ENCODE measurements around the gene EXOC4. TPM values are rescaled to one million over a fixed set of nuclear protein-coding genes. Genes with fewer than 3 reads are reported as not detected.

Gene EXOC4
- total RNA-seq, 1 experiment from 2014 or later: 71.0 TPM

DNA sequence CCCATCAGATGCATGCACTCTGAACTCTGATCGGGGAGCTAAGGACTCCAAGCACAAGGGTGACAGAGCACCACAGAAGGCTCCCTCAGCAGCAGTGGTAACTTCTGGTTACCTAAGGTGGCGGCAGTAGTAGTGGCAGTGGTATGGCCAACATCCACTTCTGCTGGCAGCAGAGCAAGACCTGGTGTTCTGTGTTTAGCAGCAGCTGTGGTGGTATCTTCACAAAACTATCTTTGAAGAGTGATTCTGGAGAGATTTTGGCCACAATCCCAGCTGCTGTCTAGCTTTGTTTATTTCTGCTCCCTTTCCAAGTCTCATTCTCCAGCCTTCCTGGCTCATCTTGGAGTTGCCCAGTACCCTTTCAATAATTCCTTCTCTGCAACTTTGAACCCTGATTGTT is 771.9 kb downstream of the EXOC4 start:
- no TSS peak for BruUV-seq (replicated peaks)
- no peaks in the 10 kb centered on the region for H3K9me3 ChIP-seq (ENCODE audit: control insufficient read depth, insufficient read depth, low read depth, low read length)
- POLR2A ChIA-PET: no interaction called here
- intact Hi-C loops (cut with micrococcal nuclease; ENCODE audit: unreplicated experiment) (no loop called here), in situ Hi-C loops (cut with HindIII; ENCODE audit: low pct_unique_long_range_greater_than_20kb, low sequenced_read_pairs) (no loop called here)
- H3K4me3 ChIP-seq (ENCODE audit: low read depth in 2 of 2, low read length in 2 of 2): no peak overlapping the region
- TF ChIP-seq, protein P1, sequence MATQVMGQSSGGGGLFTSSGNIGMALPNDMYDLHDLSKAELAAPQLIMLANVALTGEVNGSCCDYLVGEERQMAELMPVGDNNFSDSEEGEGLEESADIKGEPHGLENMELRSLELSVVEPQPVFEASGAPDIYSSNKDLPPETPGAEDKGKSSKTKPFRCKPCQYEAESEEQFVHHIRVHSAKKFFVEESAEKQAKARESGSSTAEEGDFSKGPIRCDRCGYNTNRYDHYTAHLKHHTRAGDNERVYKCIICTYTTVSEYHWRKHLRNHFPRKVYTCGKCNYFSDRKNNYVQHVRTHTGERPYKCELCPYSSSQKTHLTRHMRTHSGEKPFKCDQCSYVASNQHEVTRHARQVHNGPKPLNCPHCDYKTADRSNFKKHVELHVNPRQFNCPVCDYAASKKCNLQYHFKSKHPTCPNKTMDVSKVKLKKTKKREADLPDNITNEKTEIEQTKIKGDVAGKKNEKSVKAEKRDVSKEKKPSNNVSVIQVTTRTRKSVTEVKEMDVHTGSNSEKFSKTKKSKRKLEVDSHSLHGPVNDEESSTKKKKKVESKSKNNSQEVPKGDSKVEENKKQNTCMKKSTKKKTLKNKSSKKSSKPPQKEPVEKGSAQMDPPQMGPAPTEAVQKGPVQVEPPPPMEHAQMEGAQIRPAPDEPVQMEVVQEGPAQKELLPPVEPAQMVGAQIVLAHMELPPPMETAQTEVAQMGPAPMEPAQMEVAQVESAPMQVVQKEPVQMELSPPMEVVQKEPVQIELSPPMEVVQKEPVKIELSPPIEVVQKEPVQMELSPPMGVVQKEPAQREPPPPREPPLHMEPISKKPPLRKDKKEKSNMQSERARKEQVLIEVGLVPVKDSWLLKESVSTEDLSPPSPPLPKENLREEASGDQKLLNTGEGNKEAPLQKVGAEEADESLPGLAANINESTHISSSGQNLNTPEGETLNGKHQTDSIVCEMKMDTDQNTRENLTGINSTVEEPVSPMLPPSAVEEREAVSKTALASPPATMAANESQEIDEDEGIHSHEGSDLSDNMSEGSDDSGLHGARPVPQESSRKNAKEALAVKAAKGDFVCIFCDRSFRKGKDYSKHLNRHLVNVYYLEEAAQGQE (IDR thresholded peaks at IDR 0.05; ENCODE audit: insufficient read depth in 1 of 2, low read depth in 2 of 2, low read length in 1 of 2): no peak
- TF ChIP-seq TCF7L2 (IDR thresholded peaks at IDR 0.05; ENCODE audit: low read depth, low read length) (no peak), SIN3A (IDR thresholded peaks at IDR 0.05; ENCODE audit: borderline replicate concordance, insufficient read depth, low read depth, low read length) (no peak), POLR2AphosphoS5 (IDR thresholded peaks at IDR 0.05; ENCODE audit: low read depth, low read length) (no peak)
- TF ChIP-seq, protein P2, sequence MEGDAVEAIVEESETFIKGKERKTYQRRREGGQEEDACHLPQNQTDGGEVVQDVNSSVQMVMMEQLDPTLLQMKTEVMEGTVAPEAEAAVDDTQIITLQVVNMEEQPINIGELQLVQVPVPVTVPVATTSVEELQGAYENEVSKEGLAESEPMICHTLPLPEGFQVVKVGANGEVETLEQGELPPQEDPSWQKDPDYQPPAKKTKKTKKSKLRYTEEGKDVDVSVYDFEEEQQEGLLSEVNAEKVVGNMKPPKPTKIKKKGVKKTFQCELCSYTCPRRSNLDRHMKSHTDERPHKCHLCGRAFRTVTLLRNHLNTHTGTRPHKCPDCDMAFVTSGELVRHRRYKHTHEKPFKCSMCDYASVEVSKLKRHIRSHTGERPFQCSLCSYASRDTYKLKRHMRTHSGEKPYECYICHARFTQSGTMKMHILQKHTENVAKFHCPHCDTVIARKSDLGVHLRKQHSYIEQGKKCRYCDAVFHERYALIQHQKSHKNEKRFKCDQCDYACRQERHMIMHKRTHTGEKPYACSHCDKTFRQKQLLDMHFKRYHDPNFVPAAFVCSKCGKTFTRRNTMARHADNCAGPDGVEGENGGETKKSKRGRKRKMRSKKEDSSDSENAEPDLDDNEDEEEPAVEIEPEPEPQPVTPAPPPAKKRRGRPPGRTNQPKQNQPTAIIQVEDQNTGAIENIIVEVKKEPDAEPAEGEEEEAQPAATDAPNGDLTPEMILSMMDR (IDR thresholded peaks at IDR 0.05): no peak
- H3K27ac ChIP-seq (ENCODE audit: low read length): no peak overlapping the region
- ATAC-seq (no peak), DNase-seq (ENCODE audit: low read depth, low spot score) (no peak)
- no peaks in the 10 kb centered on the region for H3K36me3 ChIP-seq (ENCODE audit: control insufficient read depth, insufficient read depth, low read length)
- H3K4me1 ChIP-seq (ENCODE audit: control insufficient read depth, insufficient read depth, low read length): no peaks in the 10 kb centered on the region
- no peaks in the 10 kb centered on the region for H3K27me3 ChIP-seq (ENCODE audit: control insufficient read depth, insufficient read depth, low read length)
- CTCF ChIA-PET: no interaction called here

DNA sequence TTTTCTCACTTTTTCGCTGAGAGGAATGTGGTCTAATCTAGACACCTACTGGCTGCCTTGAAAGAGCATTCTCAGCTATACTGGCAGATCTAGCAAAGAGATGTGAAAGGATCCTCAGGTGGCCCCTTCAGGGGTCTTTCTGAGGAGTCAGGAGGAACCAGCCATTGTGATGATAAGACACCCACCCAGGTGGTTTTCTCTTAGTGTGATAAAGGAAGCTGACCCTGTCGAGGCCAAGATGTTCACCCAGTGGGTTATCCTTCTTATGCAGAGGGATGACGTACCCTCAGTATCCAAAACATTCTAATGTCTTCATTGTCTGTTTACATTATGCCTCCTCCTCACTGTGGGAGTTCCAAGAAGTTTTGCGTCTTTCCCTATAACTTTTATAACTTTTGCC is 776.0 kb downstream of the EXOC4 start:
- Histone ChIP-seq H3K27me3 (ENCODE audit: control insufficient read depth, insufficient read depth, low read length) (no peaks in the 10 kb centered on the region), H3K27ac (ENCODE audit: low read length) (no peak overlapping the region), H3K4me3 (ENCODE audit: low read depth in 2 of 2, low read length in 2 of 2) (no peak overlapping the region), H3K36me3 (ENCODE audit: control insufficient read depth, insufficient read depth, low read length) (no peaks in the 10 kb centered on the region), H3K4me1 (ENCODE audit: control insufficient read depth, insufficient read depth, low read length) (no peaks in the 10 kb centered on the region), H3K9me3 (ENCODE audit: control insufficient read depth, insufficient read depth, low read depth, low read length) (no peaks in the 10 kb centered on the region; the same call in 1 of the 2 replicates)
- intact Hi-C loops (cut with micrococcal nuclease; ENCODE audit: unreplicated experiment): no loop called here
- CTCF ChIA-PET: no interaction called here
- DNase-seq (ENCODE audit: low read depth, low spot score): no peak
- in situ Hi-C loops (cut with HindIII; ENCODE audit: low pct_unique_long_range_greater_than_20kb, low sequenced_read_pairs): no loop called here
- ATAC-seq: no peak
- no peak for TF ChIP-seq TCF7L2 (IDR thresholded peaks at IDR 0.05; ENCODE audit: low read depth, low read length)
- TF ChIP-seq, protein P2 (IDR thresholded peaks at IDR 0.05): no peak
- TF ChIP-seq, protein P1 (IDR thresholded peaks at IDR 0.05; ENCODE audit: insufficient read depth in 1 of 2, low read depth in 2 of 2, low read length in 1 of 2): no peak
- TF ChIP-seq SIN3A (IDR thresholded peaks at IDR 0.05; ENCODE audit: borderline replicate concordance, insufficient read depth, low read depth, low read length): no peak
- TF ChIP-seq POLR2AphosphoS5 (IDR thresholded peaks at IDR 0.05; ENCODE audit: low read depth, low read length): no peak
- POLR2A ChIA-PET: no interaction called here
- no TSS peak for BruUV-seq (replicated peaks)

All from Panc1 (cell line).